Keratinocyte (primary cell): ENCODE results near the gene COA4.

Experiments used
- EZH2 ChIP-seq: IDR thresholded peaks from one replicate; pipeline ENCODE4 v1.6.1; 2012; ENCODE audit warnings: inconsistent platforms, mild to moderate bottlenecking, low read length, moderate library complexity
- TF ChIP-seq, protein P1 (sequence below), 3 experiments: IDR thresholded peaks in 1 of 3; conservative IDR thresholded peaks in 1 of 3; optimal IDR thresholded peaks in 1 of 3; 2 replicates in 2 of 3; 3 replicates in 1 of 3; pipeline versions ENCODE3 to v1.5.1; 2011; ENCODE audit warnings: low read length in 3 of 3, mild to moderate bottlenecking in 3 of 3, moderate library complexity in 2 of 3, control low read depth in 1 of 3, inconsistent platforms in 1 of 3; ENCODE audit not compliant: insufficient read depth in 2 of 3; ENCODE audit errors: extremely low read depth in 1 of 3

DNA sequence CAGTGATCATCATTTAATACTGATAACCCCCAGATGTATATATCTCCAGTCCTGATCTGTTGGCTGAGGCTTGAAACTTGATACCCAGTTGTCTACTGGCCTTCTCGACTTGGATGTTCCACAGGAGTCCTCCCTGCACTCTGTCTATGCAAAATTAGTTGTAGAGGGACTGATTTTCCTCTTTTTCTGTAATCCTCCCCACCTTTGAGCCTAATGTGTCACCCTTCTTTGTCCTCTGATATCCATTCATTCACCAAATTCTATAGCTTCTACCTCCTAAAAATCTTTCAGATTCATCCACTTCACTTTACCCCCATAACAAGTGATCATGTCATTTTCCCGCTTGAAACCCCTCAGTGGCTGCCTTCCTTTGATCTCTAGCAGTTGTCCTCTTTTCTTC is 16.4 kb downstream of the COA4 start:
- TF ChIP-seq, protein P1, sequence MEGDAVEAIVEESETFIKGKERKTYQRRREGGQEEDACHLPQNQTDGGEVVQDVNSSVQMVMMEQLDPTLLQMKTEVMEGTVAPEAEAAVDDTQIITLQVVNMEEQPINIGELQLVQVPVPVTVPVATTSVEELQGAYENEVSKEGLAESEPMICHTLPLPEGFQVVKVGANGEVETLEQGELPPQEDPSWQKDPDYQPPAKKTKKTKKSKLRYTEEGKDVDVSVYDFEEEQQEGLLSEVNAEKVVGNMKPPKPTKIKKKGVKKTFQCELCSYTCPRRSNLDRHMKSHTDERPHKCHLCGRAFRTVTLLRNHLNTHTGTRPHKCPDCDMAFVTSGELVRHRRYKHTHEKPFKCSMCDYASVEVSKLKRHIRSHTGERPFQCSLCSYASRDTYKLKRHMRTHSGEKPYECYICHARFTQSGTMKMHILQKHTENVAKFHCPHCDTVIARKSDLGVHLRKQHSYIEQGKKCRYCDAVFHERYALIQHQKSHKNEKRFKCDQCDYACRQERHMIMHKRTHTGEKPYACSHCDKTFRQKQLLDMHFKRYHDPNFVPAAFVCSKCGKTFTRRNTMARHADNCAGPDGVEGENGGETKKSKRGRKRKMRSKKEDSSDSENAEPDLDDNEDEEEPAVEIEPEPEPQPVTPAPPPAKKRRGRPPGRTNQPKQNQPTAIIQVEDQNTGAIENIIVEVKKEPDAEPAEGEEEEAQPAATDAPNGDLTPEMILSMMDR (optimal IDR thresholded peaks at IDR 0.05 in 1 of 3, IDR thresholded peaks at IDR 0.05 in 1 of 3, conservative IDR thresholded peaks at IDR 0.05 in 1 of 3; ENCODE audit: extremely low read depth in 1 of 3, insufficient read depth in 2 of 3, low read length in 3 of 3): no peak
- no peak for TF ChIP-seq EZH2
